Middle frontal gyrus (tissue), 1 donor: ENCODE results near the gene UROC1.

Experiments
- DNase-seq: peaks from one replicate; pipeline ENCODE4 v3.0.0-alpha.2; 2015; ENCODE audit warnings: low spot score; ENCODE audit errors: extremely low spot score

The UROC1 gene

GRCh38 chr3:126464093-126464492 lies 53.5 kb downstream of the UROC1 start:
- DNase-seq = no peak

- no peak for DNase-seq
These were observed 54.1 kb downstream of the UROC1 start for GRCh38 chr3:126463521-126463920.

- no peak for DNase-seq
These were observed 56.0 kb downstream of the UROC1 start for GRCh38 chr3:126461450-126462070.

GRCh38 chr3:126460381-126460780 lies 57.2 kb downstream of the UROC1 start:
- no peak for DNase-seq

- no peak for DNase-seq
These were observed 57.8 kb downstream of the UROC1 start for GRCh38 chr3:126459763-126460127.

- DNase-seq = no peak
These were observed 58.3 kb downstream of the UROC1 start for GRCh38 chr3:126459111-126459762.

- no peak for DNase-seq
These were observed 60.7 kb downstream of the UROC1 start for GRCh38 chr3:126456766-126457388.

- DNase-seq = no peak
These were observed 61.4 kb downstream of the UROC1 start for GRCh38 chr3:126456211-126456610.

GRCh38 chr3:126454437-126455198 lies 63.0 kb downstream of the UROC1 start:
- no peak for DNase-seq

GRCh38 chr3:126454025-126454424 lies 63.5 kb downstream of the UROC1 start:
- DNase-seq = no peak

- no peak for DNase-seq
These were observed 65.4 kb downstream of the UROC1 start for GRCh38 chr3:126452213-126452612.

GRCh38 chr3:126451511-126451910 lies 66.1 kb downstream of the UROC1 start:
- no peak for DNase-seq

- DNase-seq = no peak
These were observed 66.8 kb downstream of the UROC1 start for GRCh38 chr3:126450744-126451143.

GRCh38 chr3:126450219-126450618 lies 67.4 kb downstream of the UROC1 start:
- no peak for DNase-seq

- DNase-seq = no peak
These were observed 67.9 kb downstream of the UROC1 start for GRCh38 chr3:126449621-126450051.

GRCh38 chr3:126448893-126449180 lies 68.7 kb downstream of the UROC1 start:
- no peak for DNase-seq

- no peak for DNase-seq
These were observed 69.3 kb downstream of the UROC1 start for GRCh38 chr3:126448136-126448892.

GRCh38 chr3:126447456-126448106 lies 70.0 kb downstream of the UROC1 start:
- no peak for DNase-seq

GRCh38 chr3:126446791-126447190 lies 70.8 kb downstream of the UROC1 start:
- DNase-seq = no peak

- DNase-seq = no peak
These were observed 71.3 kb downstream of the UROC1 start for GRCh38 chr3:126446301-126446700.

- DNase-seq = no peak
These were observed 72.1 kb downstream of the UROC1 start for GRCh38 chr3:126445506-126445905.
